Fibroblast of lung (primary cell): Measurements from ENCODE around the gene SLC9B2. TPM values are rescaled to one million over a fixed set of nuclear protein-coding genes. Genes with fewer than 3 reads are reported as not detected.

Source experiments
- DNase-seq, 2 donors: peaks; one replicate each; pipeline versions ENCODE4 v3.0.0 to v3.0.0-alpha.2; 2010; ENCODE audit warnings: low read depth in 2 of 2
- H2AFZ ChIP-seq: 2 replicates; pipeline ENCODE4 v1.5.1; 2012; ENCODE audit warnings: low read length, control low read depth, inconsistent platforms
- H3K27ac ChIP-seq: 2 replicates; pipeline ENCODE4 v1.5.1; 2011; ENCODE audit warnings: low read length, control low read depth; ENCODE audit not compliant: insufficient read depth
- H3K27me3 ChIP-seq: 2 replicates; pipeline ENCODE4 v1.5.1; 2011; ENCODE audit warnings: mild to moderate bottlenecking, low read length; ENCODE audit not compliant: control insufficient read depth, insufficient read depth
- H3K36me3 ChIP-seq: 2 replicates; pipeline ENCODE4 v1.5.1; 2011; ENCODE audit warnings: low read length; ENCODE audit not compliant: control insufficient read depth, insufficient read depth
- H3K4me1 ChIP-seq: 2 replicates; pipeline ENCODE4 v1.5.1; 2011; ENCODE audit warnings: low read length; ENCODE audit not compliant: control insufficient read depth, insufficient read depth; ENCODE audit errors: extremely low read depth
- H3K4me2 ChIP-seq: 2 replicates; pipeline ENCODE4 v1.5.1; 2011; ENCODE audit warnings: low read length, control low read depth; ENCODE audit not compliant: insufficient read depth; ENCODE audit errors: extremely low read depth
- H3K4me3 ChIP-seq, 4 experiments: fragments of 200-600 bp in 1 of 4; sonication (generic) in 1 of 4; replicated peaks in 1 of 4; 2 replicates each; pipeline ENCODE4 v1.5.1; 2011 to 2016; ENCODE audit warnings: low read length in 4 of 4, low read depth in 3 of 4, mild to moderate bottlenecking in 3 of 4, control low read depth in 2 of 4, inconsistent platforms in 1 of 4, mixed read lengths in 1 of 4; ENCODE audit not compliant: insufficient read depth in 1 of 4; ENCODE audit errors: control extremely low read depth in 1 of 4
- H3K79me2 ChIP-seq: 2 replicates; pipeline ENCODE4 v1.5.1; 2012; ENCODE audit warnings: mild to moderate bottlenecking, low read length, inconsistent platforms; ENCODE audit not compliant: control insufficient read depth, insufficient read depth
- H3K9ac ChIP-seq: 2 replicates; pipeline ENCODE4 v1.5.1; 2011; ENCODE audit warnings: mild to moderate bottlenecking, low read length, control low read depth; ENCODE audit not compliant: insufficient read depth
- H3K9me3 ChIP-seq: 2 replicates; pipeline ENCODE4 v1.5.1; 2012; ENCODE audit warnings: low read depth, low read length; ENCODE audit not compliant: control insufficient read depth, insufficient read depth
- H4K20me1 ChIP-seq: 2 replicates; pipeline ENCODE4 v1.5.1; 2011; ENCODE audit warnings: low read length; ENCODE audit not compliant: control insufficient read depth, insufficient read depth; ENCODE audit errors: extremely low read depth
- CTCF ChIP-seq, 2 donors: IDR thresholded peaks in 1 of 2; conservative IDR thresholded peaks in 1 of 2; 1 replicate in 1 of 2; 2 replicates in 1 of 2; pipeline ENCODE4 v1.5.1; 2011 to 2012; ENCODE audit warnings: low read length in 2 of 2, control low read depth in 1 of 2, inconsistent platforms in 1 of 2, low read depth in 1 of 2, mild to moderate bottlenecking in 1 of 2
- EZH2 ChIP-seq: IDR thresholded peaks from 2 replicates; pipeline ENCODE4 v1.5.1; 2012; ENCODE audit warnings: low read length, control low read depth, mild to moderate bottlenecking; ENCODE audit errors: missing control alignments
- polyA plus RNA-seq, 2 donors: library from polyadenylated mRNA; depleted of rRNA in 1 of 2; stranded (reverse) in 1 of 2; unstranded in 1 of 2; fragments of >200 nt; gene quantifications; 2 replicates each; pipeline ENCODE4 v1.2.1, GENCODE V29; 2011 to 2012; ENCODE audit warnings: missing spikeins in 1 of 2
- total RNA-seq: library from RNA; depleted of rRNA; stranded (reverse); fragments of >200 nt; gene quantifications from 2 replicates; pipeline ENCODE4 v1.2.1, GENCODE V29; 2014

The SLC9B2 gene
- total and polyA plus RNA-seq, 2 donors (not counting 1 experiment from before 2014, with no cell fraction given), result 14.8 to 17.5 TPM

GRCh38 chr4:103075435-103075893 lies 1.1 kb downstream of the SLC9B2 start:
- peak overlapping the region; percentile 91 for H3K27ac ChIP-seq
- H3K27me3 ChIP-seq, result no peaks in the 10 kb centered on the region
- peak overlapping the region; percentile 83 for H3K9ac ChIP-seq
- H3K79me2 ChIP-seq, result peaks cover 8% of the 10 kb centered on the region
- H2AFZ ChIP-seq, result peak overlapping the region; percentile 83
- no peaks in the 10 kb centered on the region for H3K36me3 ChIP-seq
- H3K4me2 ChIP-seq, result peak overlapping the region; percentile 97
- peak; percentile 30 to 45 for DNase-seq
- H4K20me1 ChIP-seq, result no peaks in the 10 kb centered on the region
- peak overlapping the region; percentile 78 to 87 (median 82) for H3K4me3 ChIP-seq
- H3K4me1 ChIP-seq, result peaks cover 5% of the 10 kb centered on the region
- TF ChIP-seq EZH2, result no peak
- no peak for TF ChIP-seq CTCF (conservative IDR thresholded peaks at IDR 0.05 in 1 of 2, IDR thresholded peaks at IDR 0.05 in 1 of 2; ENCODE audit: low read depth in 1 of 2, low read length in 2 of 2)
- H3K9me3 ChIP-seq, result no peaks in the 10 kb centered on the region

GRCh38 chr4:103074744-103075434 lies 1.7 kb downstream of the SLC9B2 start:
- Histone ChIP-seq H3K9ac (no peak overlapping the region), H3K4me1 (peaks cover 5% of the 10 kb centered on the region), H3K27me3 (no peaks in the 10 kb centered on the region), H2AFZ (no peak overlapping the region), H4K20me1 (no peaks in the 10 kb centered on the region), H3K27ac (peak overlapping the region; percentile 91), H3K9me3 (no peaks in the 10 kb centered on the region), H3K36me3 (no peaks in the 10 kb centered on the region), H3K79me2 (peaks cover 8% of the 10 kb centered on the region), H3K4me2 (peak overlapping the region; percentile 97), H3K4me3 (peak overlapping the region in 3 of 4 experiments; percentile 78 to 87 (median 78))
- TF ChIP-seq EZH2 (no peak), CTCF (conservative IDR thresholded peaks at IDR 0.05 in 1 of 2, IDR thresholded peaks at IDR 0.05 in 1 of 2; ENCODE audit: low read depth in 1 of 2, low read length in 2 of 2) (no peak)
- DNase-seq, result peak; percentile 21 to 37

- Histone ChIP-seq H3K27me3 (no peaks in the 10 kb centered on the region), H3K36me3 (no peaks in the 10 kb centered on the region), H2AFZ (no peak overlapping the region), H3K9ac (no peak overlapping the region), H4K20me1 (no peaks in the 10 kb centered on the region), H3K4me3 (no peak overlapping the region), H3K4me1 (peaks cover 5% of the 10 kb centered on the region), H3K79me2 (peaks cover 8% of the 10 kb centered on the region), H3K27ac (no peak overlapping the region), H3K9me3 (no peaks in the 10 kb centered on the region), H3K4me2 (no peak overlapping the region)
- TF ChIP-seq EZH2, result no peak
- no peak for TF ChIP-seq CTCF (conservative IDR thresholded peaks at IDR 0.05 in 1 of 2, IDR thresholded peaks at IDR 0.05 in 1 of 2; ENCODE audit: low read depth in 1 of 2, low read length in 2 of 2)
- DNase-seq, result peak; percentile 2 to 4
Measured at GRCh38 chr4:103073792-103074438, 2.6 kb downstream of the SLC9B2 start.
